Left lung (tissue), 14 donors: ENCODE measurements around the gene SYNJ2BP. TPM values are rescaled to one million over a fixed set of nuclear protein-coding genes. Genes with fewer than 3 reads are reported as not detected.

Experiments used
- ATAC-seq: fragments of 200-7000 bp; cut with Tn5 transposase; one replicate; pipeline ENCODE4 v1.9.1; 2020; ENCODE audit warnings: moderate library complexity
- DNase-seq, 4 donors: peaks; one replicate each; pipeline ENCODE4 v3.0.0-alpha.2; 2013 to 2020
- H3K27ac ChIP-seq, 2 donors: fragments of 200-600 bp; sonication (generic) in 1 of 2; one replicate each; pipeline versions ENCODE4 v1.5.0 to v1.8.0; 2020 to 2021
- H3K27me3 ChIP-seq, 2 donors: fragments of 200-600 bp; sonication (generic) in 1 of 2; one replicate each; pipeline versions ENCODE4 v1.5.0 to v1.8.0; 2020 to 2021
- H3K36me3 ChIP-seq, 2 donors: fragments of 200-600 bp; sonication (generic) in 1 of 2; one replicate each; pipeline versions ENCODE4 v1.5.0 to v1.8.0; 2020 to 2021
- H3K4me1 ChIP-seq, 2 donors: fragments of 200-600 bp; one replicate each; pipeline ENCODE4 v1.8.0; 2021
- H3K4me3 ChIP-seq, 2 donors: fragments of 200-600 bp; sonication (generic) in 1 of 2; one replicate each; pipeline versions ENCODE4 v1.5.0 to v1.8.0; 2020 to 2021; ENCODE audit warnings: mild to moderate bottlenecking in 1 of 2
- H3K9me3 ChIP-seq, 2 donors: fragments of 200-600 bp; sonication (generic) in 1 of 2; one replicate each; pipeline versions ENCODE4 v1.5.0 to v1.8.0; 2020 to 2021
- intact Hi-C, 2 donors: fragments of 100-400 bp; cut with DNase I; formaldehyde crosslinking; loops; one replicate each; pipeline versions ENCODE4 v1.11.2 to v1.14.2; 2022
- long read RNA-seq, 12 donors: library from polyadenylated mRNA in 2 of 12; unstranded in 2 of 12; transcript quantifications; one replicate each; pipeline ENCODE4 v2.0.0 and lab custom pipeline, GENCODE V29; 2019 to 2026
- polyA plus RNA-seq, 6 donors: library from polyadenylated mRNA; unstranded; fragments of 120-200 nt; gene quantifications; one replicate each; pipeline ENCODE4 v1.2.1, GENCODE V29; 2013; ENCODE audit not compliant: insufficient read length in 6 of 6
- total RNA-seq, 2 donors: library from RNA; stranded (reverse); fragmentation: NEBNext Ultra II Directional; extraction: Animal tissue kit (Norgen Biotek cat#: 25700); gene quantifications; one replicate each; pipeline ENCODE4 v1.2.1, GENCODE V29; 2021
- TF ChIP-seq, protein P1 (sequence below), 2 donors: fragments of 200-600 bp; sonication (generic) in 1 of 2; IDR thresholded peaks; one replicate each; pipeline versions ENCODE4 v1.5.0 to v1.8.0; 2021; ENCODE audit warnings: antibody characterized with exemption in 2 of 2
- donor health status: DM: no; HTN: yes; CAD: no.
- donor health status: DM: no; HTN: no; CAD: no.

Gene SYNJ2BP
- total RNA-seq (10 to 100 TPM; 30.3 to 33.3 TPM), polyA plus RNA-seq (10 to 100 TPM; 32.5 to 38.9 (median 37.5) TPM)
- long read RNA-seq, donor 1, full-length matches to known transcripts: 15 of 15 reads
- long read RNA-seq, donor 1, partial matches to known transcripts: 0 of 15 reads
- long read RNA-seq, donor 1, other reads (novel, unspliced or antisense): 0 of 15 reads
- long read RNA-seq, donor 2, full-length matches to known transcripts: 14 of 14 reads
- long read RNA-seq, donor 2, partial matches to known transcripts: 0 of 14 reads
- long read RNA-seq, donor 2, other reads (novel, unspliced or antisense): 0 of 14 reads
- long read RNA-seq, donor 3, full-length matches to known transcripts: 16 of 16 reads
- long read RNA-seq, donor 3, partial matches to known transcripts: 0 of 16 reads
- long read RNA-seq, donor 3, other reads (novel, unspliced or antisense): 0 of 16 reads
- long read RNA-seq, donor 4, full-length matches to known transcripts: 34 of 38 reads
- long read RNA-seq, donor 4, partial matches to known transcripts: 1 of 38 reads
- long read RNA-seq, donor 4, other reads (novel, unspliced or antisense): 3 of 38 reads
- long read RNA-seq, donor 5, full-length matches to known transcripts: 16 of 16 reads
- long read RNA-seq, donor 5, partial matches to known transcripts: 0 of 16 reads
- long read RNA-seq, donor 5, other reads (novel, unspliced or antisense): 0 of 16 reads
- long read RNA-seq, donor 6, full-length matches to known transcripts: 12 of 12 reads
- long read RNA-seq, donor 6, partial matches to known transcripts: 0 of 12 reads
- long read RNA-seq, donor 6, other reads (novel, unspliced or antisense): 0 of 12 reads
- long read RNA-seq, donor 7, full-length matches to known transcripts: 7 of 7 reads
- long read RNA-seq, donor 7, partial matches to known transcripts: 0 of 7 reads
- long read RNA-seq, donor 7, other reads (novel, unspliced or antisense): 0 of 7 reads
- long read RNA-seq, donor 8, full-length matches to known transcripts: 12 of 12 reads
- long read RNA-seq, donor 8, partial matches to known transcripts: 0 of 12 reads
- long read RNA-seq, donor 8, other reads (novel, unspliced or antisense): 0 of 12 reads
- long read RNA-seq, donor 9: 0 reads
- long read RNA-seq, donor 10, full-length matches to known transcripts: 29 of 30 reads
- long read RNA-seq, donor 10, partial matches to known transcripts: 0 of 30 reads
- long read RNA-seq, donor 10, other reads (novel, unspliced or antisense): 1 of 30 reads
- long read RNA-seq, donor 11: 0 reads
- long read RNA-seq, donor 12, full-length matches to known transcripts: 7 of 7 reads
- long read RNA-seq, donor 12, partial matches to known transcripts: 0 of 7 reads
- long read RNA-seq, donor 12, other reads (novel, unspliced or antisense): 0 of 7 reads

DNA sequence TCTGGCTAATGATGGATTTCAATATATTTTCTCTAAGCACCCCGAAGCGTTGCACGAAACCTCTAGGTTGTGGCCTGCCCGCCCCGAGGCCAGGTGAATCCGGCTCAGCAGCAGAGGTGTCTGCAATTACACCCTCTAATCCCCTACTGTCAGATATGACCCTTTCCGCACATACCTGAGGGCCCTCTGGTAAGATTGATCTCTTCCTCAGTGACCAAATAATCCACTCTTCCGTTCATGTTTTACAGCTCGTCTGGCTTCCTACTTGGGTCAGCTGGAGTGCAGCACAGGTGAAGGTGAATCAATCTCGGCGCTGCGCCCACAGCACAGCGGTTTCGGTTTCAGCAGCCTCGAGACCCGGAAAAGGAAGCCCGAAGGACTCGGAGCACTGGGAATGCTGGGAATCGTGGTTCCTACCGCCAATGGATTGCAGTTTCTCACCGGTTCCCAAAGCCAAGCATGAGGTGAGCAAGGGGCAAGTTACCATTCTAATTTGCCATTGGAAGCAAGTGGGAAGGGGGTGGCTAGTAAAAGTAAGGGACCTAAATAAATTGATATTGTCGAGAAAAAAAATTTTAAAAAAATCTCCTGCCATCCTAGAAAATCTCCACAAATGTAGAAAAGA is at the start of gene SYNJ2BP:
TSS of gene SYNJ2BP (minus strand) at position 366 of the 625 bp plus-strand sequence. CDS start at position 239, 127 bp downstream.
- no peaks in the 10 kb centered on the region for H3K27me3 ChIP-seq
- H3K36me3 ChIP-seq: no peaks in the 10 kb centered on the region
- peak within 1 kb of the TSS; percentile 64 to 73 for H3K4me3 ChIP-seq
- intact Hi-C loops: no loop called here
- no peaks in the 10 kb centered on the region for H3K9me3 ChIP-seq
- peaks cover 5 to 13% of the 10 kb centered on the region in 2 donors for H3K4me1 ChIP-seq
- H3K27ac ChIP-seq: peak within 1 kb of the TSS; percentile 51 to 72
- ATAC-seq (peak; percentile 99), DNase-seq (peak; percentile 57 to 87 (median 78))
- TF ChIP-seq, protein P1, sequence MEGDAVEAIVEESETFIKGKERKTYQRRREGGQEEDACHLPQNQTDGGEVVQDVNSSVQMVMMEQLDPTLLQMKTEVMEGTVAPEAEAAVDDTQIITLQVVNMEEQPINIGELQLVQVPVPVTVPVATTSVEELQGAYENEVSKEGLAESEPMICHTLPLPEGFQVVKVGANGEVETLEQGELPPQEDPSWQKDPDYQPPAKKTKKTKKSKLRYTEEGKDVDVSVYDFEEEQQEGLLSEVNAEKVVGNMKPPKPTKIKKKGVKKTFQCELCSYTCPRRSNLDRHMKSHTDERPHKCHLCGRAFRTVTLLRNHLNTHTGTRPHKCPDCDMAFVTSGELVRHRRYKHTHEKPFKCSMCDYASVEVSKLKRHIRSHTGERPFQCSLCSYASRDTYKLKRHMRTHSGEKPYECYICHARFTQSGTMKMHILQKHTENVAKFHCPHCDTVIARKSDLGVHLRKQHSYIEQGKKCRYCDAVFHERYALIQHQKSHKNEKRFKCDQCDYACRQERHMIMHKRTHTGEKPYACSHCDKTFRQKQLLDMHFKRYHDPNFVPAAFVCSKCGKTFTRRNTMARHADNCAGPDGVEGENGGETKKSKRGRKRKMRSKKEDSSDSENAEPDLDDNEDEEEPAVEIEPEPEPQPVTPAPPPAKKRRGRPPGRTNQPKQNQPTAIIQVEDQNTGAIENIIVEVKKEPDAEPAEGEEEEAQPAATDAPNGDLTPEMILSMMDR (IDR thresholded peaks at IDR 0.05): no peak

GRCh38 chr14:70454731-70455130 is 37.8 kb upstream of the SYNJ2BP start:
- Histone ChIP-seq H3K36me3 (no peaks in the 10 kb centered on the region), H3K27ac (no peak overlapping the region), H3K27me3 (no peaks in the 10 kb centered on the region), H3K4me3 (no peak overlapping the region), H3K9me3 (no peaks in the 10 kb centered on the region), H3K4me1 (no peaks in the 10 kb centered on the region)
- no peak for DNase-seq
- no peak for ATAC-seq
- TF ChIP-seq, protein P1 (IDR thresholded peaks at IDR 0.05): no peak
- intact Hi-C loops: no loop called here

- no peaks in the 10 kb centered on the region for H3K27me3 ChIP-seq
- no peaks in the 10 kb centered on the region for H3K9me3 ChIP-seq
- DNase-seq (no peak), ATAC-seq (no peak)
- H3K36me3 ChIP-seq: no peaks in the 10 kb centered on the region
- no peak within 1 kb of the TSS for H3K4me3 ChIP-seq
- intact Hi-C loops: no loop called here
- H3K27ac ChIP-seq: no peak within 1 kb of the TSS
- TF ChIP-seq, protein P1 (IDR thresholded peaks at IDR 0.05): no peak
- no peaks in the 10 kb centered on the region for H3K4me1 ChIP-seq
Measured at GRCh38 chr14:70451874-70452273, 35.0 kb upstream of the SYNJ2BP start, which contains the start of gene ADAM21. Gene ADAM21 (plus strand): TSS chr14:70452174. CDS start chr14:70457500, 5,326 bp downstream.

- intact Hi-C loops: no loop called here
- TF ChIP-seq, protein P1 (IDR thresholded peaks at IDR 0.05): no peak
- no peak overlapping the region for H3K27ac ChIP-seq
- peaks cover 0 to 30% of the 10 kb centered on the region in 2 donors for H3K9me3 ChIP-seq
- ATAC-seq (no peak), DNase-seq (peak in 1 of 4 donors; percentile 9)
- no peaks in the 10 kb centered on the region for H3K27me3 ChIP-seq
- H3K4me1 ChIP-seq: no peaks in the 10 kb centered on the region
- H3K4me3 ChIP-seq: no peak overlapping the region
- H3K36me3 ChIP-seq: no peaks in the 10 kb centered on the region
Measured at GRCh38 chr14:70448633-70449340, 31.9 kb upstream of the SYNJ2BP start.
